NCI-H524 treated with DMSO at 0.1 percent for 48 hours (cell line): ENCODE measurements around the gene DCBLD1.

ENCODE experiments used
- DNase-seq: peaks from one replicate; lab custom pipeline; 2025; lab: John Stamatoyannopoulos, UW

Gene DCBLD1

DNA sequence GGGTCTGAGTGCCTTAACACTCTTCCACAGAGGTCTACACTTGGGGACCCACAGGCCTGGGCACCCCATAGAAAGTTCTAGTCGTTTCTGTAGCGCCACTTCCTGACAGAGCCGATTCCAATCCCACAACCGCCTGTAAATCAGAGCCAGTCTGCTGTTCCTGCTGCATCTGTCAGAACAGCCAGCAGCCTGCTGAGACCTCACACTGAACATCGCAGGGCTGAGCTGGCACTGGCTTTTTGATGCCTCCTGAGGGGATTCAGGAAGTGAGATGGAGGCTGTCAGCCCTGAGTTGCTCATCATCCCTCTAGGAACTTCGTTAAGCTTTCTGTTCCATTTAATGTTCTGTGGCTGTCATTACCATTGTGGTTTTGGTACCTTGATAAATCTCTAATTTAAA is 48.9 kb downstream of the DCBLD1 start:
- no peak for DNase-seq

DNA sequence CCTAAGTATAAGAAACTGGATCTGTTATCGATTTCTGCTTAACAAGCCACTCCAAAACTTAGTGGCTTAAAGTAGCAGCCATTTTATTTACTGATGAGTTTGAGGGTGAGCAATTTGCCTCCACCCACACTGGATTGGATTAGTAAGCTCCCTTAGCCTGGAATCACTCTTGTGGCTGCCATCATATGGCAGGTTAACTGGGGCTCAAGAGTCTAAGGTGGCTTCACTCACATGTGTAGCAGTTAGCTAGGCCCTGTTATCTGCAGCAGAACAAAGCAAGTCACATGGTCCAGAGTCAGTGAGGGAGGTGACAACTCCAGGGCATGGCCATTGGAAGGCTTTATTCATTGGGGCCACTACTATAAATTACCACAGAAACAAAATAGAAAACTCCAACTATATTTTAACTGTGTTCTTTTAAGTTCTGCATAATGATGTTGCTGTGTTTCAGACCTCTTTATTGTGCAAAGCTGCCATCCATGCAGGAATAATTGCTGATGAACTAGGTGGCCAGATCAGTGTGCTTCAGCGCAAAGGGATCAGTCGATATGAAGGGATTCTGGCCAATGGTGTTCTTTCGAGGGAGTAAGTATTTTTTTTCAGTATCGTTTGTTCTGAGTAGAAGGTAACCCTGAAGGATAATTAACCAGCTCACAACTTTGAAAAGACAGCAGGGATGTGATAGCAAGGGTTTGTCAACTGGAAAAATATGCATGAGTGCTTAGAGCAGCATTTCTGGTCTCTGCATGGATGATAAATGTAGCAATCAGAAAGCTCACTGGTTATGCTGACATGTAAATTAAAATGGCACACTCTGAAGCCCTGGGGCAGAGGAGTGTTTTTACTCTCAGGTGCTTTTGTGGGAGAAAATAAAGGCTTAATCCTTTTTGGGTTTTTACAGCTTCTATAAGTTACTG is 49.6 kb downstream of the DCBLD1 start:
- no peak for DNase-seq

DNA sequence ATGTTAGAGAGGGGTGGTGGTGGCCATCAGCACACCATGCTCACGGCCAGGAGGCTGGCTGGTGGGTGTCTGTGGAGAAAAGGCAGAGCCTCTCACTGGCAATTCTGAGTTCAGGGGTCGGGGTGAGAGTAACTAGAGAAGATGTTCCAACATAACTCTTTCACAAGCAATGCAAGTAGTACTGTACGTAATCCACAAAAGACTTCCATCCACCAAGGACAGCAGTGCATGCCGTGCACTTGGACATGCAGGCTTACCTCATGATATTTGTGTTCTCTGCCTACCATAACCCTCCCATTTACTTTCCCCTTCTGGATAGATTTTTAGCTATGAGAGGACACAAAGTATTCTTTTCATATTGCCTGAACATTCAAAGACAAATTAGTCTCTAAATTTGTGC is 51.3 kb downstream of the DCBLD1 start:
- DNase-seq: no peak

- DNase-seq: no peak
Measured at GRCh38 chr6:117534974-117535373, 52.5 kb downstream of the DCBLD1 start.

GRCh38 chr6:117536317-117536716 is 53.8 kb downstream of the DCBLD1 start:
- no peak for DNase-seq

DNA sequence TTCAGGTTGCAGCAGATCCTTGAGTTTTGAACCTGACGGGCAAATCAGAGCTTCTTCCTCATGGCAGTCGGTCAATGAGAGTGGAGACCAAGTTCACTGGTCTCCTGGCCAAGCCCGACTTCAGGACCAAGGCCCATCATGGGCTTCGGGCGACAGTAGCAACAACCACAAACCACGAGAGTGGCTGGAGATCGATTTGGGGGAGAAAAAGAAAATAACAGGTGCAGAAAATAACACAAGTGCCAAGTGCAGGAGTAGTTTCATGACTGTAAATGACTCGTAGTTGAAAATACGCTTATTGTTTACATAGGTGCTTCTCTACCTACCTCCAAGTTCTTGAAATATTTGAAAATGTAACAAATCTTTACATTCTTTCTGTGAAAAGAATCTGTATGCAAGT is 56.1 kb downstream of the DCBLD1 start:
- no peak for DNase-seq

GRCh38 chr6:117540670-117541069 is 58.2 kb downstream of the DCBLD1 start:
- DNase-seq: no peak

GRCh38 chr6:117542493-117542892 is 60.0 kb downstream of the DCBLD1 start:
- DNase-seq: no peak

DNA sequence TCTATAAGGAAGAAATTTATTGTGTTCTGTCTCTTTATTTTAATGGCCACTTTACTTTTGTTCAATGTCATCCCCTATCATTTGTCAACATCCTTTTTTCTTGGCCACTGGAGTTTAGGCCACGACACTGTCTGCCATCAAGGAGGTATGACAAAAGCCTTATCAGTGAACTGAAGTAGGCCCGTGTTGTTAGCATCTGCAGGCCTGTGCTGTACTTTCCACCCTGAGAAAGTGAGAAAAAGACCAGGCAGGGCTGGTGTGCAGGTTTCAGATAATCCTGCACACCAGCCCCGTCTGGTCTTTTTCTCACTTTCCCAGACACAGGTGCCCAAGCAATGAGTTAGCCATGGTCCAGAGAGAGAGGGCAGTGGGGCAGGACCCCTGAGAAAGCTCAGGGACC is 62.2 kb downstream of the DCBLD1 start:
- DNase-seq: no peak

DNA sequence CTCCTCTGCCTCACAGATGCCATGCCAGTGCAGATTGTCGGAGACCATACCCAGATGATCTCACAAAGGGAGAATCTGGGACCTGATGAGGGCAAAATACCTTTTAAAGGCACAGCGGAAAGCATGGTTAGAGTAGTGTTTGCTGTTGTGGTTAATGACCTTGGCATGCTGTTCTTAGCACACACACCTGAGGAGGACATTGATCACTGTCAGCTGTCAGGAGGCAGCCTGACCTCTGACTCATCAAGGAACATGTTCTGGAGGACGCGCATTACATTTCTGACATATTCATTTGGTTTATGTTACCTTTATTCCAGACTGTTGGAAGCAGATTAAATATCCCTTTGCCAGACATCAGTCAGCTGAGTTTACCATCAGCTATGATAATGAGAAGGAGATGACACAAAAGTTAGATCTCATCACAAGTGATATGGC is 62.7 kb downstream of the DCBLD1 start:
- no peak for DNase-seq

- DNase-seq: no peak
Measured at GRCh38 chr6:117546674-117547073, 64.2 kb downstream of the DCBLD1 start.

GRCh38 chr6:117547688-117548621 is 65.5 kb downstream of the DCBLD1 start:
- DNase-seq: peak; percentile 77

GRCh38 chr6:117548797-117549301 is 66.4 kb downstream of the DCBLD1 start:
- DNase-seq: no peak

DNA sequence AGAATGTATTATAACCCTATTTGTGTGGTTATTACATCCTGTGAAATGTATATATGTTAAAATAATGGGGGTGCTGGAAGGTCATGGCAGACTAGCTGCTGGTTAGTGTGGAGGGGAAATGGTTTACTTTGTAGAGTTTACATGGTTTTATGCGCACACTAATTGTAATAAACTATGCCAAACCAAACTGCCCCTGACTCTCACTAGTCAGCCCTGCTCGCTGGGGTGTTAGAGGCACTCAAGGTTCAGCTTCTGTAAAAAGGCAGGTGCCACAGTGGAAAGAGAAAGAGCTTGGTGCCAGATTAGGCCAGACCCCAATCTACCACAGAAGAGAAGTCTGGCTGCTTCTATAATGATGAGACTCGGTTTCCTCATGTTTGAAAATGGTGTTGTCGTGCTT is 67.1 kb downstream of the DCBLD1 start:
- DNase-seq: no peak

DNA sequence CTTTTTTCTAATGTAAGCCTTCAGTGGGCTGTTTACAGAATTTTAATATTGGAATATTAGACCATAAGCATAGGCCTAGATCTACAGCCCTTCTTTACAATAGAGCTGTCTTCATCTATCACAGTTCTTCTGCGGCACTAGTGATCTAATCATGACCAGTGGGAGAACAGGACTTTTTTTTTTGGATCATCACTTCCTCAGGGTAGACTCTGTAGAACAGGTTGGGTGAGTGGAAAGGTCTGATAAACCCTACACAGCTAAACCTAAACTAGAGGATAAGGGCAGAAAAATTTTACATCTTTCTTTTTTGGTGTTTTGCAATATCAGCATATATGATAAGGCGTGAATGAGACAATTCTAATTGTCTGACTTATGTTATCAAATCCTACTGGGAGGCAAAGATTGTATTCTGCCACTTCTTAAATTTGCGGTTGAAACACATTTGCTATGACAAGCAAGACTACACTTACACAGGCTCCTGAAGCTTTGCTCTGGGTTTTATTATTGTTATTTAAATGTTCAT is 67.7 kb downstream of the DCBLD1 start:
- no peak for DNase-seq

DNA sequence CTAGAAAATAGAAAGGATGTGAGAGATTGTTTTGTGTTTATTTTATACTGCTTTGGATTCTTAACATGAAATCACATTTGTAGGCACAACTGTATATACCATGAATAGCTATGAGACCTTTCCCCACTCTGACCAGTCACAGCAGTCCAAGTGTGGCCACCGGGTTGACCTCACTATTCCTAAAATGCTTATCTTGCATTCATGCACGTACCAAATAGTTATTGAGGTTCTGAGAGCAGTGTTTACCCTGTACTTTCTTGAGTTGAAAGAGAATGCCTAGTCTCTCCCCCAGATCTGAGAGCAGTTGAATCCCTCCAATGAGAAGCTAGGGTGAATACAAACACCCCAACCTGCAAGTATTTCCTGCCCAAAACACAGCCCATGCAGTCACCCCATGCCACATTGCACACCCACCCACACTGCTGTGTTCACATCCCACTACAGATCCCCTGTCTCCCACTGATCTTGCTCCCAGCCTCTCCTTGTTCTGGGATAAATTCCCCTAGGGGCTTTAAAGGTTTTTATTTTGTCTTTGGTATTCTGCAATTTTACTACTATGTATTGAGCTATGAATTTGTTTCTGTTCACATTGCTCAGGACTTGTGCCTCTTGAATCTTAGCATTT is 68.3 kb downstream of the DCBLD1 start:
- no peak for DNase-seq

DNA sequence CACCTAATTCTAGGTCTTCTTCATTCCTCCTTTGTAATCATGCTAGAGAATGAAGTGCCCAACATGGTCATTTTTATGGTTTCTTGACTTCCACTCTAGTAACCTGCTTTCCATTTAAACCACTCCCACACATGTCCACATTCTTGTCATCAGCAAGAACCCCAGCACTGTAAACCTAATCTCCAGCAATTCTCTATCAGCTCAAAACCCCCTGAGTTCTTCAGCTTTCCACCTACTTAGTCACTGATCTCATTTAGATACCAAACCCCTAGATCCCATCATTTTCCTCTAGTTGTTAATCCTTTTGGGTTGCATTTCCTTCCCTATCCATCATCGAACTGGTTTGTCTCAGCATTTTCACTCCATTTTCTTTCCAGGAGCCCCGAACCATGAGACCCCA is 70.1 kb downstream of the DCBLD1 start:
- no peak for DNase-seq

DNA sequence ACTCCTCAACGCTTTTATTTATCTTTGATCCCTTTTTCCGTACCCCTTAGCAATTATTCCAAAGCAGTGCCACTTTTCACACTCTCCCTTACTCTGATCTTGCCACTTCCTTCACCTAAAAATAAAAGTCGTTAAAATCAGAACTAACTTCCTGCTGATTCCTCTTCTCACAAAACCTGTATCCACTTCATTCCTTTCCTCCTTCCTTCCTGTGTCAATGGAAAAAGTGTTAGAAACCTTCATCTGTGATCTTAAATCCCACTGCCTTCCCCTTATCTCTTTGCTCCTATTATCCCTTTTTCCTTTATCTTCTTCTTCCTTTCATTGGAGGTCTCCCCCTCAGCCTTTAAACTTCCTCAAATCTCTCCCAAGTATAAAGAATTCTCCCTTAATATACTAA is 70.7 kb downstream of the DCBLD1 start:
- DNase-seq: no peak

DNA sequence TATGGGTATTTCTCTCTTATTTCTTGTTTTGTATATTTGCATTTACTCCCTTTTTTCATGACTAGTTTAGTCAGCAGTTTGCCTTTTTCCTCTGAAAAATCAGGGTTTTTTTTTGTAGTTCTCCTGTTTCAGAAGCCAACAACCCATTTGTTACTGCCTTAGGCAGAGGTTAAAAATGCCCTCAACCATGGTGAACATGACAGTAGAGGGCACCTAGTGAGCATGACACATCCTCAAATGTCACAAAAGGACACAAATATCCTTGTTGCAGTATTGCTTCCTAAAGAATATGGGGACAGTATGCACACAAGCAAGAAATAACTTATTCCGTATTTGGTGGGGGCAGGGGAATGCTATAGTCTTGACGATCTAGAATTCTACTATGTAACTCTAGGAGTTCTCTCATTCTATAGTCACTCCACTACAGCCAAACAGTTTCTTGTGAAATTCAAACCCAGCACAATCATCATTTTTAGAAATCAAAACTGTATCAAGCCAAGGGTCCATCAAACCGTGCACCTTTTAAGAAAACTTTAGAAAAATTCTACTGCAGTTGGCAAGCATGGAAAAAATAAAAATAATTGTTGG is 72.9 kb downstream of the DCBLD1 start:
- DNase-seq: no peak

- DNase-seq: no peak
Measured at GRCh38 chr6:117555882-117556498, 73.5 kb downstream of the DCBLD1 start.

DNA sequence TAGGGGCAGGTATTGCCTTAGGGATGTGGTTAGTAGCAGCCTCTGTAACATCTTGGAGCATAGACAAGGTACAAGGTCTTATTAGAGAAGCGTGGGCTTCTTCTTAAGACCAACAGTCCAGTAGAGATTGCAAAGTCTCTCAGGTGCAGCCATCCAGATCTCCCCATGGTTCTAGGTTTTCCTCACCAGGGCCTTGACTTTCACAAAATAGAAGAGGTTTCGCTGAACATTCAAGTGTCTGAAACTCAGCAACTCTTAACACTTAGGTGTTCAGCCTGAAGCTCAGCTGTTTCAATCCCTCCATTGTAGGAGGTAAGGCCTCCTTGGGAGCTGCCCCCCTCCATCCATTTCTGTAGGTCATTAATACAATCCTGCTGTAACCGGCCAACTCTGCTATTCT is 75.5 kb downstream of the DCBLD1 start:
- no peak for DNase-seq
